Stimulated activated CD4-positive, alpha-beta T cell treated with anti-CD3 and anti-CD28 coated beads, TNF-alpha, amount 100 ng/mL, for 1 hour (primary cell): ENCODE measurements around the gene TNFRSF14.

Experiments used
- DNase-seq, 3 donors: peaks; one replicate each; pipeline ENCODE4 v3.0.0-alpha.2; 2020; ENCODE audit warnings: low read depth in 3 of 3, low spot score in 1 of 3

Gene TNFRSF14

GRCh38 chr1:2597441-2598328 is 41.5 kb downstream of the TNFRSF14 start:
- DNase-seq, result no peak

GRCh38 chr1:2598329-2598931 is 42.3 kb downstream of the TNFRSF14 start:
- no peak for DNase-seq

- DNase-seq, result no peak
These were observed 45.6 kb downstream of the TNFRSF14 start for GRCh38 chr1:2601721-2602303.

GRCh38 chr1:2602311-2602835 is 46.2 kb downstream of the TNFRSF14 start:
- DNase-seq, result no peak

GRCh38 chr1:2602866-2603520 is 46.8 kb downstream of the TNFRSF14 start:
- DNase-seq, result no peak

- no peak for DNase-seq
These were observed 47.5 kb downstream of the TNFRSF14 start for GRCh38 chr1:2603521-2604155.

- no peak for DNase-seq
These were observed 48.1 kb downstream of the TNFRSF14 start for GRCh38 chr1:2604156-2604843.

GRCh38 chr1:2604844-2605508 is 48.8 kb downstream of the TNFRSF14 start:
- no peak for DNase-seq

- DNase-seq, result no peak
These were observed 49.6 kb downstream of the TNFRSF14 start for GRCh38 chr1:2605509-2606395.

GRCh38 chr1:2606396-2606880 is 50.3 kb downstream of the TNFRSF14 start:
- no peak for DNase-seq

- no peak for DNase-seq
These were observed 50.9 kb downstream of the TNFRSF14 start for GRCh38 chr1:2606881-2607621.

GRCh38 chr1:2607641-2608091 is 51.5 kb downstream of the TNFRSF14 start:
- DNase-seq, result no peak

GRCh38 chr1:2609319-2610035 is 53.3 kb downstream of the TNFRSF14 start:
- no peak for DNase-seq

- DNase-seq, result no peak
These were observed 54.1 kb downstream of the TNFRSF14 start for GRCh38 chr1:2610036-2610959.

GRCh38 chr1:2611031-2611501 is 54.9 kb downstream of the TNFRSF14 start:
- DNase-seq, result no peak
